ENCODE measurements around the gene KASH5.

DNA sequence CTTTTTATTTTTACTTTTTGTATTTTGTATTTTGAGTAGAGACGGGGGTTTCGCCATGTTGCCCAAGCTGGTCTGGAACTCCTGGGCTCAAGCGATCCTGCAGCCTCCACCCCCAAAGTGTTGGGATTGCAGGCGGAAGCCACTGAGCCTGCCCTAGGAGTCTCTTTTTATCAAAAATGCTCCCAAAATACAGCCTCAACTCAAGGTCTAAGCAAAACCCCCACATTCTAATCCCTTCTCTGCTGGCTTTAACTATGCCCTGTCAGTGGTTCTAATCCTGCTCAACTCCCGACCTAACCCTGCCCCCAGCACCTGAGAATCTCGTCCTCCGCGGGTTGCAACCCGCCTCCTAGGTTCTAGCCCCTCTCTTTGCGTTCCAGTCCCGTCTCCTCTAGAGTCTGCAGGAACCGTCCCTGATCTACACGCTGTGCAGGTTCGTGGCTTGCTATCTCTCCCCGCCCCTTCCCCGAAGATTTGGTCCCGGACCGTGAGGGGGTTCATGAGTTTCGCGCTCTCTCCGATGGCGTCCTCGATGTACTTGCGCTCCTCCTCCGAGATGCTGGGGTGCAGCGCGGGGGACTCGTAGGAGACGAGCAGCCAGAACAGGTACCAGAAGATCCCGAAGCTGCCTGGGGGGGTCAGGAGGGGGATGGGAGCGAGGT is 45.3 kb downstream of the KASH5 start:
- TF ChIP-seq, protein P1, sequence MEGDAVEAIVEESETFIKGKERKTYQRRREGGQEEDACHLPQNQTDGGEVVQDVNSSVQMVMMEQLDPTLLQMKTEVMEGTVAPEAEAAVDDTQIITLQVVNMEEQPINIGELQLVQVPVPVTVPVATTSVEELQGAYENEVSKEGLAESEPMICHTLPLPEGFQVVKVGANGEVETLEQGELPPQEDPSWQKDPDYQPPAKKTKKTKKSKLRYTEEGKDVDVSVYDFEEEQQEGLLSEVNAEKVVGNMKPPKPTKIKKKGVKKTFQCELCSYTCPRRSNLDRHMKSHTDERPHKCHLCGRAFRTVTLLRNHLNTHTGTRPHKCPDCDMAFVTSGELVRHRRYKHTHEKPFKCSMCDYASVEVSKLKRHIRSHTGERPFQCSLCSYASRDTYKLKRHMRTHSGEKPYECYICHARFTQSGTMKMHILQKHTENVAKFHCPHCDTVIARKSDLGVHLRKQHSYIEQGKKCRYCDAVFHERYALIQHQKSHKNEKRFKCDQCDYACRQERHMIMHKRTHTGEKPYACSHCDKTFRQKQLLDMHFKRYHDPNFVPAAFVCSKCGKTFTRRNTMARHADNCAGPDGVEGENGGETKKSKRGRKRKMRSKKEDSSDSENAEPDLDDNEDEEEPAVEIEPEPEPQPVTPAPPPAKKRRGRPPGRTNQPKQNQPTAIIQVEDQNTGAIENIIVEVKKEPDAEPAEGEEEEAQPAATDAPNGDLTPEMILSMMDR (IDR thresholded peaks at IDR 0.05): no peak
- TF ChIP-seq POLR2AphosphoS5 (IDR thresholded peaks at IDR 0.05): no peak
